Measurements from ENCODE around the gene CDCA8. TPM values are rescaled to one million over a fixed set of nuclear protein-coding genes. Genes with fewer than 3 reads are reported as not detected.

The CDCA8 gene
- total RNA-seq, 1 experiment from 2014 or later = 51.7 TPM

DNA sequence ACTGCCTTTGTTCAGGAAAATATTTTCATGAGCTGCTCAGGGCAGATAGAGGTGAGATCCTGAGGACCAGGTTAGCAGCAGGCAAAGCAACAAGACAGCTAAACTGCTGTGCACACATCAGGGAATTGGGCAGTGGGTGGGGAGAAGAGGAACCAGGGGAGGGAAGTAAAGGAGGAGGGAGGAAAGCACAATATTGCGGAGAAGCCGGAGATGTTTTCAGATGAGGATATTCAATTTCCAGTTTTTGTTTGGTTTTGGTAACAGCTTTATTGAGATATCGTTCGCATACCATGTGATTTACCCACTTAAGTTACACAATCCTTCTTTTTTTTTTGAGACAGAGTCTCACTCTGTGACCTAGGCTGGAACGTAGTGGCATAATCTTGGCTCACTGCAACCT lies 38.1 kb downstream of the CDCA8 start:
- Histone ChIP-seq H2AFZ (ENCODE audit: low read depth, low read length, poor library complexity, severe bottlenecking) (no peak overlapping the region), H4K20me1 (ENCODE audit: insufficient read depth) (no peaks in the 10 kb centered on the region), H3K27ac (ENCODE audit: low read depth, low read length) (no peak overlapping the region), H3K4me3 (replicated peaks in 1 of 2; ENCODE audit: low read depth in 1 of 2, low read length in 2 of 2) (no peak overlapping the region), H3K79me2 (ENCODE audit: insufficient read depth, low read length) (no peaks in the 10 kb centered on the region), H3K36me3 (ENCODE audit: control insufficient read depth in 1 of 2, insufficient read depth in 2 of 2, low read length in 2 of 2) (no peaks in the 10 kb centered on the region), H3K4me1 (ENCODE audit: control insufficient read depth in 1 of 2, insufficient read depth in 2 of 2, low read length in 2 of 2) (peaks cover 0 to 5% of the 10 kb centered on the region in 2 experiments; a peak in 1 of 4 replicates), H3K27me3 (ENCODE audit: insufficient read depth, low read length) (no peaks in the 10 kb centered on the region; the same call in 1 of the 2 replicates), H3K9me2 (ENCODE audit: insufficient read depth) (no peaks in the 10 kb centered on the region), H3K9ac (ENCODE audit: low read length) (no peak overlapping the region), H3K4me2 (ENCODE audit: low read length) (no peak overlapping the region), H3K9me3 (ENCODE audit: control insufficient read depth in 1 of 2, insufficient read depth in 1 of 2, low read depth in 1 of 2, low read length in 2 of 2) (no peaks in the 10 kb centered on the region)
- TF ChIP-seq ZFX (IDR thresholded peaks at IDR 0.05) (no peak), JUND (IDR thresholded peaks at IDR 0.05) (no peak), EZH2phosphoT487 (IDR thresholded peaks at IDR 0.05; ENCODE audit: borderline replicate concordance) (no peak), EZH2 (IDR thresholded peaks at IDR 0.05) (no peak), FOSL1 (IDR thresholded peaks at IDR 0.05; ENCODE audit: low read depth) (no peak), RAD21 (IDR thresholded peaks at IDR 0.05; ENCODE audit: low read depth) (no peak), TCF7L2 (IDR thresholded peaks at IDR 0.05; ENCODE audit: borderline replicate concordance, extremely low read depth, insufficient read depth, insufficient read length) (no peak), CTCF (IDR thresholded peaks at IDR 0.05 in 2 of 3, conservative IDR thresholded peaks at IDR 0.05 in 1 of 3; ENCODE audit: borderline replicate concordance in 1 of 3, insufficient read depth in 1 of 3, low read depth in 2 of 3, low read length in 2 of 3) (no peak), YY1 (IDR thresholded peaks at IDR 0.05; ENCODE audit: extremely low read depth, insufficient replicate concordance, low read depth, low read length) (no peak), SRF (IDR thresholded peaks at IDR 0.05; ENCODE audit: low read depth) (no peak), SIN3A (IDR thresholded peaks at IDR 0.05; ENCODE audit: low read depth) (no peak), REST (IDR thresholded peaks at IDR 0.05; ENCODE audit: low read depth) (no peak), EGR1 (IDR thresholded peaks at IDR 0.05; ENCODE audit: low read depth) (no peak), CBX3 (IDR thresholded peaks at IDR 0.05; ENCODE audit: low read depth) (no peak), POLR2AphosphoS5 (IDR thresholded peaks at IDR 0.05; ENCODE audit: low read depth, low read length) (no peak), ELF1 (IDR thresholded peaks at IDR 0.05; ENCODE audit: borderline replicate concordance, low read depth) (no peak)
- TF ChIP-seq, protein P1, sequence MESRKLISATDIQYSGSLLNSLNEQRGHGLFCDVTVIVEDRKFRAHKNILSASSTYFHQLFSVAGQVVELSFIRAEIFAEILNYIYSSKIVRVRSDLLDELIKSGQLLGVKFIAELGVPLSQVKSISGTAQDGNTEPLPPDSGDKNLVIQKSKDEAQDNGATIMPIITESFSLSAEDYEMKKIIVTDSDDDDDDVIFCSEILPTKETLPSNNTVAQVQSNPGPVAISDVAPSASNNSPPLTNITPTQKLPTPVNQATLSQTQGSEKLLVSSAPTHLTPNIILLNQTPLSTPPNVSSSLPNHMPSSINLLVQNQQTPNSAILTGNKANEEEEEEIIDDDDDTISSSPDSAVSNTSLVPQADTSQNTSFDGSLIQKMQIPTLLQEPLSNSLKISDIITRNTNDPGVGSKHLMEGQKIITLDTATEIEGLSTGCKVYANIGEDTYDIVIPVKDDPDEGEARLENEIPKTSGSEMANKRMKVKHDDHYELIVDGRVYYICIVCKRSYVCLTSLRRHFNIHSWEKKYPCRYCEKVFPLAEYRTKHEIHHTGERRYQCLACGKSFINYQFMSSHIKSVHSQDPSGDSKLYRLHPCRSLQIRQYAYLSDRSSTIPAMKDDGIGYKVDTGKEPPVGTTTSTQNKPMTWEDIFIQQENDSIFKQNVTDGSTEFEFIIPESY (IDR thresholded peaks at IDR 0.05; ENCODE audit: extremely low read depth, insufficient replicate concordance, low read length) = no peak
- TF ChIP-seq, protein P2, sequence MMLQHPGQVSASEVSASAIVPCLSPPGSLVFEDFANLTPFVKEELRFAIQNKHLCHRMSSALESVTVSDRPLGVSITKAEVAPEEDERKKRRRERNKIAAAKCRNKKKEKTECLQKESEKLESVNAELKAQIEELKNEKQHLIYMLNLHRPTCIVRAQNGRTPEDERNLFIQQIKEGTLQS (IDR thresholded peaks at IDR 0.05) = no peak
- TF ChIP-seq, protein P3, sequence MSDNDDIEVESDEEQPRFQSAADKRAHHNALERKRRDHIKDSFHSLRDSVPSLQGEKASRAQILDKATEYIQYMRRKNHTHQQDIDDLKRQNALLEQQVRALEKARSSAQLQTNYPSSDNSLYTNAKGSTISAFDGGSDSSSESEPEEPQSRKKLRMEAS (IDR thresholded peaks at IDR 0.05) = no peak
- intact Hi-C loops (cut with micrococcal nuclease) = no loop called here
- BruUV-seq (replicated peaks) = no TSS peak
- CTCF ChIA-PET = no interaction called here
- ATAC-seq (no peak), DNase-seq (ENCODE audit: low read depth, low spot score) (no peak)
- RAD21 ChIA-PET (ENCODE audit: low non-redundant PET in 1 of 2, low total read pairs in 2 of 2, uncharacterized antibody in 2 of 2, unreplicated experiment in 2 of 2) = no interaction called here
- POLR2A ChIA-PET = no interaction called here
